ENCODE measurements around the gene EPHX1. TPM values are rescaled to one million over a fixed set of nuclear protein-coding genes. Genes with fewer than 3 reads are reported as not detected.
"Not testable (repeated sequence)": the region's sequence is repeated elsewhere in the genome, so short reads cannot be mapped to it uniquely, and the experiment has no call there.

The EPHX1 gene
- 3.9 and 22.1 TPM in 2 replicates for total RNA-seq

DNA sequence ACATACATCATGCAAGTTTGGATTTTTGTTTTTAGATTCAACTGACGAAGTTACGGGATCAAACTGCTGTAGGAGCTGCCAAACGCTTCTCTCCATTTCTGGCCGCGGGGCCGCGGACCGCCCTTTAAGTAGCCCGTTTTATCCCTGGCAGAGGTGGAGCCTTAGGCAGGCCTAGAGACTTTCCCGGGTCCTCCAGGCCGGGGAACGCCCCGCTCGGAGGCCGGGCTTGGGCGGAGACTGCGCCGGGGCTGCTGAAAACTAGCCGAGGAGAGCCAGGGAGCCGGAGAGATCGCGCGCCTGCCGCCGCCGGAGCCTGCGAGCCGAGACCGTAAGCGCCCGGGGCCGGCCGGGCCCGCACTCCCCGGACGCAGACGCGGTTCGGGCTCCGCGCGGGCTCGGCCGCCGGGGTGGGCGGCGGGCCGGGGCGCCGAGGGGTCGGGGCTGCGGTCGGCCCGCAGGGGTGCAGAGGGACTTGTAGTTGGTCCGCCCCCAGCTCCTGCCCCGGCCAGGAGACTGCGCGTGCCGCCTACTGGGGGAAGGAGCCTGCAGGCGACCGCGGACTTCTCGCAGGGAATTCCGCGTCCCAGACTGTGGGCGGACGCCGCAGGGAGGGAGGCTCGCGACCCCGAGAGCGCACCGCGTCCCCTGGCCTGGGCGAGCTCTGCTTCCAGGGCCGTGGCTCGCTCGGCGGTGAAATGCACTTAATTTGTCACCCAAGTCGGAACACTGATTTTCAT is at the start of gene EPHX1:
Gene EPHX1 (plus strand): TSS at position 283 of the 737 bp plus-strand sequence. CDS start 18,606 bp downstream, outside the sequence.
- TF ChIP-seq, protein P1, sequence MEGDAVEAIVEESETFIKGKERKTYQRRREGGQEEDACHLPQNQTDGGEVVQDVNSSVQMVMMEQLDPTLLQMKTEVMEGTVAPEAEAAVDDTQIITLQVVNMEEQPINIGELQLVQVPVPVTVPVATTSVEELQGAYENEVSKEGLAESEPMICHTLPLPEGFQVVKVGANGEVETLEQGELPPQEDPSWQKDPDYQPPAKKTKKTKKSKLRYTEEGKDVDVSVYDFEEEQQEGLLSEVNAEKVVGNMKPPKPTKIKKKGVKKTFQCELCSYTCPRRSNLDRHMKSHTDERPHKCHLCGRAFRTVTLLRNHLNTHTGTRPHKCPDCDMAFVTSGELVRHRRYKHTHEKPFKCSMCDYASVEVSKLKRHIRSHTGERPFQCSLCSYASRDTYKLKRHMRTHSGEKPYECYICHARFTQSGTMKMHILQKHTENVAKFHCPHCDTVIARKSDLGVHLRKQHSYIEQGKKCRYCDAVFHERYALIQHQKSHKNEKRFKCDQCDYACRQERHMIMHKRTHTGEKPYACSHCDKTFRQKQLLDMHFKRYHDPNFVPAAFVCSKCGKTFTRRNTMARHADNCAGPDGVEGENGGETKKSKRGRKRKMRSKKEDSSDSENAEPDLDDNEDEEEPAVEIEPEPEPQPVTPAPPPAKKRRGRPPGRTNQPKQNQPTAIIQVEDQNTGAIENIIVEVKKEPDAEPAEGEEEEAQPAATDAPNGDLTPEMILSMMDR (IDR thresholded peaks at IDR 0.05; ENCODE audit: insufficient read depth, low read length, severe bottlenecking): peak; percentile 43
- no peaks in the 10 kb centered on the region for H3K27me3 ChIP-seq (ENCODE audit: control insufficient read depth, insufficient read depth, low read length)
- peak within 1 kb of the TSS; percentile 80 for H3K4me3 ChIP-seq (ENCODE audit: low read depth, low read length)
- DNase-seq (ENCODE audit: low read depth): peak; percentile 76
- H3K36me3 ChIP-seq (ENCODE audit: control insufficient read depth, insufficient read depth, low read length): peaks cover 2% of the 10 kb centered on the region
- FAIRE-seq: no peak

DNA sequence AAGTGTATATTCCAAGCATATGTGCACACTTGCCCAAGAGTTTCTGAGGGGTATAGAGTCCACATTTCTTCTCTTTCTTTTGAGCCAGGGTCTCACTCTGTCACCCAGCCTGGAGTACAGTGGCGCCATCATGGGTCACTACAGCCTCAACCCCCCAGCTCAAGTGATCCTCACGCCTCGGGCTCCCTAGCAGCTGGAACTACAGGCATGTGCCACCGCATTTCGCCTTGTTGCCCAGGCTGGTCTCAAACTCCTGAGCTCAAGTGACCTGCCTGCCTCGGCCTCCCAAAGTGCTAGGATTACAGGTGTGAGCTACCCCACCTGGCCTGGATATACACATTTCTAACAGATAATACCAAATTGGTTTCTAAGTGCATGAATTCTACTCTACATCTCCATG is 49.4 kb upstream of the EPHX1 start:
- H3K27me3 ChIP-seq (ENCODE audit: control insufficient read depth, insufficient read depth, low read length): no peaks in the 10 kb centered on the region
- DNase-seq (ENCODE audit: low read depth) (no peak), FAIRE-seq (no peak)
- TF ChIP-seq, protein P1 (IDR thresholded peaks at IDR 0.05; ENCODE audit: insufficient read depth, low read length, severe bottlenecking): no peak
- H3K4me3 ChIP-seq (ENCODE audit: low read depth, low read length): no peak overlapping the region
- no peaks in the 10 kb centered on the region for H3K36me3 ChIP-seq (ENCODE audit: control insufficient read depth, insufficient read depth, low read length)

DNA sequence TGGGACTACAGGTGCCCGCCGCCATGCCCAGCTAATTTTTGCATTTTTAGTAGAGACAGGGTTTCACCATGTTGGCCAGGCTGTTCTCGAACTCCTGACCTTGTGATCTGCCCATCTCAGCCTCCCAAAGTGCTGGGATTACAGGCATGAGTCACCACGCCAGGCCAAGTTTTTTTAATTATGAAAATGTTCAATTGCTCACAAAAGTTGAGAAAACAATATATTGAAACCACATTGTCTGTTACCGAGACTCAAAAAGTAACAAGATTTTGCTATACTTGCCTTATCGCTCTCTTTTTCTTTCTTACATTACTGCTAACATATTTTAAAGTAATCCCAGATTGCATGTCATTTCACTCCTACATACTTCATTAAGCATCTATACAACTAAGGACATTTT is 48.5 kb upstream of the EPHX1 start:
- not testable (repeated sequence) for FAIRE-seq; H3K4me3 ChIP-seq (ENCODE audit: low read depth, low read length); DNase-seq (ENCODE audit: low read depth); H3K36me3 ChIP-seq (ENCODE audit: control insufficient read depth, insufficient read depth, low read length); H3K27me3 ChIP-seq (ENCODE audit: control insufficient read depth, insufficient read depth, low read length)

DNA sequence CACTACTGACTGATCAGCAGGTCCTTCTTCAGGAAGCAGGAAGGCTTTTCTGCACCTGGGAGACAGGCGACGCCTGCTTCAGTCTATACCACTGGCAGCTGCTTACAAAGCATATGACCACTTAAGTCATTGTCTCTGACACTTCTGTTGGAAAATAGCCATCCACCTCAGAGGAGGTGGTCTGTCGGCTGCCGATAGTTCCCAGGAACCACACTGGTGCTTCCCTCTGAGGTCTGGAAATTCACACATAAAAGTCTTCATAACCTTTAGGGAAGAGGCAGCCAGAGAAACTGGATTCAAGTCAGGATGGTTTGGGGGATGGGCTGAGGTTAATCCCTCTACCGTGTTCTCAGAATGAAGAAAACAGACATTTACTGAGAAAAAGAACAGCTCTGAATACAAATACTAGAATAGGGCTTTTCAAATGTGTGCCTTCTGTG is 47.9 kb upstream of the EPHX1 start:
- no peaks in the 10 kb centered on the region for H3K27me3 ChIP-seq (ENCODE audit: control insufficient read depth, insufficient read depth, low read length)
- TF ChIP-seq, protein P1 (IDR thresholded peaks at IDR 0.05; ENCODE audit: insufficient read depth, low read length, severe bottlenecking): no peak
- FAIRE-seq: no peak
- H3K4me3 ChIP-seq (ENCODE audit: low read depth, low read length): no peak overlapping the region
- no peaks in the 10 kb centered on the region for H3K36me3 ChIP-seq (ENCODE audit: control insufficient read depth, insufficient read depth, low read length)
- peak; percentile 21 for DNase-seq (ENCODE audit: low read depth)

DNA sequence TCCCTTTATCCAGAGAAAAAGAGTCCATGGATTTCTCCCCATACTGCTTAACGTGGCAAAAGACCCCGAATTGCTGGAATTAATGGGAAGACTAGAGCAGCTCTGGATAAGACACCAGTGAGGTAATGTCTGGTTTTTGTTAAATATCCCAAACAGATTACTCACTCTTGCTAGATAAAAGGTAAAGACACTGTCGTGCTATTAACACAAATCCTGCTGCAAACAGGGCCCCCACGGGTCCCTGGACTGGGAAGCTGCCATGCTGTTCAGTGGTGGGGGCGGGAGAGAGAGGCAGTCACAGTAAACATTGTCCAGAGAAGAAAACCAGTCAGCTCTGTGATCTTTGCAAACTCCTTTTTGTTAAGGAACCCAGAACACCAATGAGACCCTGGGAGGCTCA is 47.5 kb upstream of the EPHX1 start:
- Histone ChIP-seq H3K36me3 (ENCODE audit: control insufficient read depth, insufficient read depth, low read length) (no peaks in the 10 kb centered on the region), H3K27me3 (ENCODE audit: control insufficient read depth, insufficient read depth, low read length) (no peaks in the 10 kb centered on the region), H3K4me3 (ENCODE audit: low read depth, low read length) (no peak overlapping the region)
- FAIRE-seq (no peak), DNase-seq (ENCODE audit: low read depth) (peak; percentile 37)
- TF ChIP-seq, protein P1 (IDR thresholded peaks at IDR 0.05; ENCODE audit: insufficient read depth, low read length, severe bottlenecking): no peak

DNA sequence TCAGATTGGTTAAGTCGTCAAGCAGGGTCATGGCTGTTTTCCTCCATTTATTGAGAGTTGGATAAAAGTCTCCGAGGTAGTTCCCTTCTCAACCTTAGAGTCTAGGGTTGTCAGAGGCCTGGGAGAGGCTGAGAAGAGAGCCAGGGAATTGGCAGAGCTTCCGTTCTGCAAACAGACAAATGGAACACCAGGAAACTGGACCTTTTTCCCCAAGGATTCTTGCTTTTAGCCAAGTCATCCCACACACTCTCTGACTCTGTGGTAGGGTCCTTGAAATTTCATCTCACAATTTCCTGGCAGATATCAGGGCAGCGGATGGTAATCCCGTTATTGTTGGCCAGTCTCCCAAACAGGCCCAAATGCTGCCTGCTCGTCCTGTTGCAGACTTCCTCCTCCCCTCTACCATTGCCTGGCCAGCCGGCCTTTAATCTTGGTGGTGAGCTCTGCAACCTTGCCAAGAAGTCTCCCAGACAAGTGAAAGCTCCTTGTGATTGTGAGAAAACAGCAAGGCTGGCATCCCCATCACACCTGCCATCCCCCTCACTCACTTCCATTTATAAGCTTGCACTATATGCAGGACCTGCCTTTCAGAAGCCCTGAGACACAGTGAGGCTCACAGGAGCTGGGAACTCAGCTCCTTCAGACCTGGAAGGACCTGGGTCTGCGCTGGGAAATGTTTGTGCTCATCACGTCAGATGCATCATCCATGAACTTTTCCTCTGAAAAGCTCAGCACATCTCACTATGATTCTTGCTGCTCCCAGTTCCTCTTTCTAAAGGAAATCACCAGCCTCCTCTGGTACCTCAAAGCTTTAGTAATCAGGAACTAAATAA is 46.0 kb upstream of the EPHX1 start:
- TF ChIP-seq, protein P1 (IDR thresholded peaks at IDR 0.05; ENCODE audit: insufficient read depth, low read length, severe bottlenecking): no peak
- no peak for FAIRE-seq
- no peak overlapping the region for H3K4me3 ChIP-seq (ENCODE audit: low read depth, low read length)

More for the DNA sequence above, 46.0 kb upstream of the EPHX1 start:
- no peaks in the 10 kb centered on the region for H3K27me3 ChIP-seq (ENCODE audit: control insufficient read depth, insufficient read depth, low read length)
- no peak for DNase-seq (ENCODE audit: low read depth)
- H3K36me3 ChIP-seq (ENCODE audit: control insufficient read depth, insufficient read depth, low read length): no peaks in the 10 kb centered on the region

Data from bronchial epithelial cell (primary cell).